Activated B cell treated with CpG ODN at 0.5 μM for 24 hours (primary cell): ENCODE measurements around the gene STAT3. TPM values are rescaled to one million over a fixed set of nuclear protein-coding genes. Genes with fewer than 3 reads are reported as not detected.

Source experiments
- ATAC-seq: fragments of 200-7000 bp; cut with Tn5 transposase; one replicate; pipeline ENCODE4 v1.10.0; 2021; ENCODE audit warnings: low read depth, mild to moderate bottlenecking, moderate library complexity
- CTCF ChIA-PET: fragments of 350-600 bp; sonication (Branson Sonifier 250); formaldehyde crosslinking; loops from one replicate; lab custom pipeline; 2021; ENCODE audit warnings: antibody characterized with exemption; lab: Charles Lee
- POLR2A ChIA-PET: fragments of 350-600 bp; sonication (Branson Sonifier 250); formaldehyde crosslinking; loops from one replicate; lab custom pipeline; 2021; ENCODE audit warnings: antibody characterized with exemption; lab: Charles Lee
- DNase-seq: peaks from one replicate; pipeline ENCODE4 v3.0.0; 2022
- H3K27ac Mint-ChIP-seq: one replicate; pipeline ENCODE4 v1.8.0; 2020; ENCODE audit warnings: mixed read lengths
- H3K27me3 Mint-ChIP-seq: one replicate; pipeline ENCODE4 v1.8.0; 2021; ENCODE audit warnings: mixed read lengths
- H3K36me3 Mint-ChIP-seq: one replicate; pipeline ENCODE4 v1.8.0; 2021; ENCODE audit warnings: low read depth, mixed read lengths
- H3K4me1 Mint-ChIP-seq: one replicate; pipeline ENCODE4 v1.8.0; 2021; ENCODE audit warnings: mixed read lengths
- H3K4me3 Mint-ChIP-seq: one replicate; pipeline ENCODE4 v1.8.0; 2020; ENCODE audit warnings: mild to moderate bottlenecking, mixed read lengths
- H3K9me3 Mint-ChIP-seq: one replicate; pipeline ENCODE4 v1.8.0; 2020; ENCODE audit warnings: mixed read lengths
- intact Hi-C: fragments of 100-400 bp; cut with micrococcal nuclease; formaldehyde crosslinking; loops from one replicate; pipeline ENCODE4 v1.15.1; 2024
- total RNA-seq: library from RNA; stranded (reverse); gene quantifications from 2 replicates; pipeline ENCODE4 v1.2.3, GENCODE V29; 2022
- TF ChIP-seq, protein P1 (sequence below): fragments of 200-600 bp; IDR thresholded peaks from one replicate; pipeline ENCODE4 v1.8.0; 2022; ENCODE audit warnings: antibody characterized with exemption, mild to moderate bottlenecking

Gene STAT3
- total RNA-seq, 1 donor from 2014 or later, result 233 TPM

DNA sequence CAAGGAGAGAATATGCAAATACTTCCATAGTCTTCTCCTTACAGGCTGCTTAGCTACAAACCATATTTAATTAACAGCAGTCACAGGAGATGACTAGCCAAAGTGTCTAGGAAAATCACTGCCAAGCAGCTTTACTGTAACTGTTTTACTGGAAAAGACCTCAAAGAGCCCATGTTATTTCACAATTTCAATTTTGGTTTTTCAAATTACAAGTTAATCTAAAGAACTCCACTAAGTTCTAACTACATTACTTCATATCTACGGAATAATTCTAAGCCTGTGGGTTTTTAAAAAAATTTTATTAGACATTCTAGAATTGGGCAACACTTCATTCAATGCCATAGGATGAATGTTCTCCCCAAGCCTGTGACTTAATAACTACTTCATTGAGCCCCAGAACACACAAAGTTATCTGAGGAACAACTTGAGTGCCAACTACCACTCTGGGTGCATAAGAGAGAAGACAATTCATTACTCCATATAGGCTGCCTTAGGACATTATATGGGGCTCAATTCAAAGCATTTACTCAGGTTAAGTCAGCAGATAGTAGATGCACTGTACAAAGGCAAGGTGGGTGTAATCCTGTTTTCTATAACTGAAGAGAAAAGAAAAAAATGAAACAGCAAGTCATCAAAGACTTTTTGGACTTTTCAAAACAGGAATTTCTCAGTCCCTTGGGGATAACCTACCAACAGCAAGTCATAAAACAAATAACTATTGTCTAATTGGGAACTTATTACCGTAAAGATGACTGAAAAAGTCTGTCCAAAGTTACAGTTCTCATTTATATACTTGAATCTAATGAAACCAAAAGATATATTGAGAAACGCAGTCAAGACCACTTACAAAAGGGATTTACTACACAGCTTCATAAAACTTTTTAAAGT lies 33.0 kb downstream of the STAT3 start:
- ATAC-seq, result no peak
- peaks cover 38% of the 10 kb centered on the region for H3K4me1 Mint-ChIP-seq
- TF ChIP-seq, protein P1, sequence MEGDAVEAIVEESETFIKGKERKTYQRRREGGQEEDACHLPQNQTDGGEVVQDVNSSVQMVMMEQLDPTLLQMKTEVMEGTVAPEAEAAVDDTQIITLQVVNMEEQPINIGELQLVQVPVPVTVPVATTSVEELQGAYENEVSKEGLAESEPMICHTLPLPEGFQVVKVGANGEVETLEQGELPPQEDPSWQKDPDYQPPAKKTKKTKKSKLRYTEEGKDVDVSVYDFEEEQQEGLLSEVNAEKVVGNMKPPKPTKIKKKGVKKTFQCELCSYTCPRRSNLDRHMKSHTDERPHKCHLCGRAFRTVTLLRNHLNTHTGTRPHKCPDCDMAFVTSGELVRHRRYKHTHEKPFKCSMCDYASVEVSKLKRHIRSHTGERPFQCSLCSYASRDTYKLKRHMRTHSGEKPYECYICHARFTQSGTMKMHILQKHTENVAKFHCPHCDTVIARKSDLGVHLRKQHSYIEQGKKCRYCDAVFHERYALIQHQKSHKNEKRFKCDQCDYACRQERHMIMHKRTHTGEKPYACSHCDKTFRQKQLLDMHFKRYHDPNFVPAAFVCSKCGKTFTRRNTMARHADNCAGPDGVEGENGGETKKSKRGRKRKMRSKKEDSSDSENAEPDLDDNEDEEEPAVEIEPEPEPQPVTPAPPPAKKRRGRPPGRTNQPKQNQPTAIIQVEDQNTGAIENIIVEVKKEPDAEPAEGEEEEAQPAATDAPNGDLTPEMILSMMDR, result no peak

DNA sequence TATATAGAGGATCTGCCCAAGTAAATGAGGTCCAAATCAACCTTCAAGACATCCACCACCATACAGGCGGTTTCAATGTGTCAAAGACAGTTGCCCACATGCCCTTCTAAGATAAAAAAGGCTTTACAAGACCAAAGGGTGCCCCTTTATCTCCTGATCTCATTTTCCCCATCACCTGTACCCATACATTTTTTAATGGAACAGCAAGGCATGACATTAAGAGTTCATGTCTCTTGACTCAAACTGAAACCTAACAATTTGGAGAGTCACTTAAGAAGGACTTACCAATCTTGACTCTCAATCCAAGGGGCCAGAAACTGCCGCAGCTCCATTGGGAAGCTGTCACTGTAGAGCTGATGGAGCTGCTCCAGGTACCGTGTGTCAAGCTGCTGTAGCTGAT lies 40.1 kb downstream of the STAT3 start:
- no peak overlapping the region for H3K27ac Mint-ChIP-seq
- ChIA-PET CTCF (no interaction called here), POLR2A (no interaction called here)

More for the DNA sequence above, 33.0 kb downstream of the STAT3 start:
- no peaks in the 10 kb centered on the region for H3K27me3 Mint-ChIP-seq
- peaks cover 16% of the 10 kb centered on the region for H3K36me3 Mint-ChIP-seq
- H3K27ac Mint-ChIP-seq, result no peak overlapping the region
- no peak overlapping the region for H3K4me3 Mint-ChIP-seq
- ChIA-PET CTCF (no interaction called here), POLR2A (interaction anchor here (0.5 kb wide), 1 partner anchor 51 kb away, joined by 9 read pairs; no protein-coding TSS in a partner anchor)
- H3K9me3 Mint-ChIP-seq, result no peaks in the 10 kb centered on the region
- no peak for DNase-seq
- intact Hi-C loops, result no loop called here

DNA sequence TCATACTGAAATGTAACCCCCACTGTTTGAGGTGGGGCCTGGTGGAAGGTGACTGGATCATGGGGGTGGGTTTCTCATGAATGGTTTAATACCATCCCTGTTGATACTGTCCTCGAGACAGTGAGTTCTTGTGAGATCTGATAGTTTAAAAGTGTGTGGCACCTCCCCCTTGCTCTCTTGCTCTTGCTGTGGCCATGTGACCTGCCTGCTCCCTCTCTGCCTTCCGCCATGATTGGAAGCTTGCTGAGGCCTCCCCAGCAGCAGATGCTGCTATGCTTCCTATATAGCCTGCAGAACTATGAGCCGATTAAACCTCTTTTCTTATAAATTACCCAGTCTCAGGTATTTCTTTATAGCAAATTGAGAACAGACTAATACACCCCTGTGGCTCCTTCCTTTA lies 40.6 kb downstream of the STAT3 start:
- DNase-seq, result no peak
- H3K27ac Mint-ChIP-seq, result no peak overlapping the region
- TF ChIP-seq, protein P1, result no peak
- H3K27me3 Mint-ChIP-seq, result no peaks in the 10 kb centered on the region
- ATAC-seq, result no peak
- no peaks in the 10 kb centered on the region for H3K9me3 Mint-ChIP-seq
- ChIA-PET POLR2A (no interaction called here), CTCF (no interaction called here)
- peaks cover 58% of the 10 kb centered on the region for H3K36me3 Mint-ChIP-seq
- intact Hi-C loops, result no loop called here
- peaks cover 28% of the 10 kb centered on the region for H3K4me1 Mint-ChIP-seq
- H3K4me3 Mint-ChIP-seq, result no peak overlapping the region

More for the DNA sequence above, 40.1 kb downstream of the STAT3 start:
- Mint-ChIP-seq H3K4me3 (no peak overlapping the region), H3K27me3 (no peaks in the 10 kb centered on the region), H3K36me3 (peaks cover 53% of the 10 kb centered on the region), H3K9me3 (no peaks in the 10 kb centered on the region), H3K4me1 (peaks cover 23% of the 10 kb centered on the region)
- intact Hi-C loops, result no loop called here
- TF ChIP-seq, protein P1, result no peak
- no peak for DNase-seq
- ATAC-seq, result no peak

DNA sequence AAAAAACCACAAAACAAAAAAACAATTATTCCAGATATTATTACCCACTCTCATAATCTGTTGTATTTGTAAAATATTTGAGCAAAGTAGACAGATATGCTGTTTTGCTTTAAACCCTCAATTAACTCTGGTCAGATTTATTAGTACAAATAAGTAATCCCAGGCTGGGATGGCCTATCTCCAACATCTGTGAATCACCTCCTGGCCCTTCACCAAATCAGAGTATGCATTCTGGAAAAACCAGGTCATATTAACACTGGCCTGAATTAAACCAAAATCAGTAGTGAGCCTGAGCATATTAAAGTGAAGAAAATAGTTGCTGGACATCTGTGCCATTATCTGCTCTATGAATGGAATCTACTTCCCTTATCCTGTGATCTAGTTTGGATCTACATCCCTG lies 41.0 kb downstream of the STAT3 start:
- H3K9me3 Mint-ChIP-seq, result no peaks in the 10 kb centered on the region
- TF ChIP-seq, protein P1, result no peak
- DNase-seq (no peak), ATAC-seq (no peak)
- ChIA-PET CTCF (no interaction called here), POLR2A (no interaction called here)
- intact Hi-C loops, result no loop called here
- H3K4me1 Mint-ChIP-seq, result peaks cover 32% of the 10 kb centered on the region
- H3K27ac Mint-ChIP-seq, result no peak overlapping the region
- no peak overlapping the region for H3K4me3 Mint-ChIP-seq
- no peaks in the 10 kb centered on the region for H3K27me3 Mint-ChIP-seq
- H3K36me3 Mint-ChIP-seq, result peaks cover 60% of the 10 kb centered on the region

DNA sequence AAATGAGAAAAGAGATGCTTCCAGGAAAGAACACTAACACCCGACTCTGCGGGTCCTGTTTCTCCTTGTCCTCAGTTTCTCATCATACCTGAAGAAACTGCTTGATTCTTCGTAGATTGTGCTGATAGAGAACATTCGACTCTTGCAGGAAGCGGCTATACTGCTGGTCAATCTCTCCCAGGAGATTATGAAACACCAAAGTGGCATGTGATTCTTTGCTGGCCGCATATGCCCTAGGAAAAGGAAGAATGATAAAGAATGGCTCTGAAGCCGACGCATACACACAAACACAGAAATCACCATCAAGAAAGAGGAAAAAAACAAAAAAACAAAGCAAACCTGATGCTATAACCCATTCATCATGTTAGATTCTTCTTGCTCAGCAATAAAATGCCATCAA lies 41.8 kb downstream of the STAT3 start:
- no peak overlapping the region for H3K27ac Mint-ChIP-seq
- POLR2A ChIA-PET, result no interaction called here
- intact Hi-C loops, result no loop called here
- CTCF ChIA-PET, result no interaction called here
- no peaks in the 10 kb centered on the region for H3K27me3 Mint-ChIP-seq
- ATAC-seq (no peak), DNase-seq (no peak)
- peaks cover 32% of the 10 kb centered on the region for H3K4me1 Mint-ChIP-seq
- peaks cover 66% of the 10 kb centered on the region for H3K36me3 Mint-ChIP-seq
- TF ChIP-seq, protein P1, result no peak
- no peak overlapping the region for H3K4me3 Mint-ChIP-seq
- H3K9me3 Mint-ChIP-seq, result no peaks in the 10 kb centered on the region
